ENCODE data around the gene ARID4B.

Gene ARID4B

DNA sequence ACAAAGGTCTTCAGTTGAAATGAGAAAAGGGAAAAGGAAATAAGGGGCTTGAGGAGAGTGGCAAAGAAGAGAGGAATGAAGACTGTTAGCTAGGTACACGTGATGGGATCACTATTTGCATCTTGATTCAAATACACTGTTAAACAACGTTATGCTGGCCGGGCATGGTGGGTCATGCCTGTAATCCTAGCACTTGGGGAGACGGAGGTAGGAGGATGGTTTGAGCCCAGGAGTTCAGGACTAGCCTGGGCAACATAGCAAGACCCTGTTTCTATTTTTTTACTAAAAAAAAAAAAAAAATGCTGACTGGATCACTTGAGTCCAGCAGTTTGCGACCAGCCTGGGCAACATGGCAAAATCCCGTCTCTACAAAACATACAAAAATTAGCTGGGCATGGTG, 169.3 kb downstream of the ARID4B start:
- no peak overlapping the region for H3K27ac ChIP-seq (ENCODE audit: low read length)
- H3K79me2 ChIP-seq (ENCODE audit: insufficient read depth, low read length) = peaks cover 58% of the 10 kb centered on the region
- no peaks in the 10 kb centered on the region for H3K9me3 ChIP-seq (ENCODE audit: insufficient read depth, low read length, severe bottlenecking)
- peaks cover 44% of the 10 kb centered on the region for H3K4me1 ChIP-seq (ENCODE audit: insufficient read depth, low read length)
- DNase-seq (no peak), ATAC-seq (ENCODE audit: insufficient read depth, low read depth) (no peak)
- no peaks in the 10 kb centered on the region for H4K20me1 ChIP-seq (ENCODE audit: insufficient read depth, low read length)
- TF ChIP-seq, protein P1, sequence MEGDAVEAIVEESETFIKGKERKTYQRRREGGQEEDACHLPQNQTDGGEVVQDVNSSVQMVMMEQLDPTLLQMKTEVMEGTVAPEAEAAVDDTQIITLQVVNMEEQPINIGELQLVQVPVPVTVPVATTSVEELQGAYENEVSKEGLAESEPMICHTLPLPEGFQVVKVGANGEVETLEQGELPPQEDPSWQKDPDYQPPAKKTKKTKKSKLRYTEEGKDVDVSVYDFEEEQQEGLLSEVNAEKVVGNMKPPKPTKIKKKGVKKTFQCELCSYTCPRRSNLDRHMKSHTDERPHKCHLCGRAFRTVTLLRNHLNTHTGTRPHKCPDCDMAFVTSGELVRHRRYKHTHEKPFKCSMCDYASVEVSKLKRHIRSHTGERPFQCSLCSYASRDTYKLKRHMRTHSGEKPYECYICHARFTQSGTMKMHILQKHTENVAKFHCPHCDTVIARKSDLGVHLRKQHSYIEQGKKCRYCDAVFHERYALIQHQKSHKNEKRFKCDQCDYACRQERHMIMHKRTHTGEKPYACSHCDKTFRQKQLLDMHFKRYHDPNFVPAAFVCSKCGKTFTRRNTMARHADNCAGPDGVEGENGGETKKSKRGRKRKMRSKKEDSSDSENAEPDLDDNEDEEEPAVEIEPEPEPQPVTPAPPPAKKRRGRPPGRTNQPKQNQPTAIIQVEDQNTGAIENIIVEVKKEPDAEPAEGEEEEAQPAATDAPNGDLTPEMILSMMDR (IDR thresholded peaks at IDR 0.05; ENCODE audit: borderline replicate concordance, extremely low read depth, low read length, poor library complexity, severe bottlenecking) = no peak
- TF ChIP-seq EZH2 (IDR thresholded peaks at IDR 0.05; ENCODE audit: borderline replicate concordance, low read depth, low read length, severe bottlenecking) = no peak
- no peak overlapping the region for H3K9ac ChIP-seq (ENCODE audit: low read depth, low read length)
- peaks cover 54% of the 10 kb centered on the region for H3K36me3 ChIP-seq (ENCODE audit: insufficient read depth, low read length)
- H3K4me2 ChIP-seq (ENCODE audit: insufficient read depth, low read length) = peak overlapping the region; percentile 13; the same call in 1 of the 2 replicates
- H2AFZ ChIP-seq (ENCODE audit: low read depth, low read length) = no peak overlapping the region
- no peak overlapping the region for H3K4me3 ChIP-seq (ENCODE audit: low read depth in 1 of 2, low read length in 2 of 2)
- no peaks in the 10 kb centered on the region for H3K27me3 ChIP-seq (ENCODE audit: insufficient read depth, low read length, poor library complexity)

DNA sequence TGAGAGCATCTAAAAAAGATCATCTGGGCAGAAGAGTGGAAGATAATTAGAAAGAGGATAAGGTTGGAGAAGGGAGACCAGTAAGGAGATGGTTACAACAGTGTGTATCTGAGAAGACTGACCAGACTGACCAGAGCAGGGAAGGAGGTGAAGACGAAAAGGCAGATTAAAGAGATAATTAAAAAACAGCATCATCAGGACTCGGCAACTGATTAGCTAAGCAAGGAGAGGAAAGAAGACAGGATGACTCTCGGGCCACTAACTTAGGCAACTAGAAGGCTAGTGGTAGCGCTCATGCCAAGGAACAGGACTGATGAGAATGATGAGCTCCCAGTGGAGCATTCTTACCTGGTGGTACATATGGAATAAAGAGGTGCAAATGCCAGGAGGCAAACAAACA, 170.8 kb downstream of the ARID4B start:
- Histone ChIP-seq H3K27me3 (ENCODE audit: insufficient read depth, low read length, poor library complexity) (no peaks in the 10 kb centered on the region), H3K27ac (ENCODE audit: low read length) (no peak overlapping the region), H3K36me3 (ENCODE audit: insufficient read depth, low read length) (peaks cover 67% of the 10 kb centered on the region), H4K20me1 (ENCODE audit: insufficient read depth, low read length) (no peaks in the 10 kb centered on the region), H3K9me3 (ENCODE audit: insufficient read depth, low read length, severe bottlenecking) (no peaks in the 10 kb centered on the region), H3K9ac (ENCODE audit: low read depth, low read length) (no peak overlapping the region), H3K79me2 (ENCODE audit: insufficient read depth, low read length) (peaks cover 66% of the 10 kb centered on the region), H3K4me3 (ENCODE audit: low read depth in 1 of 2, low read length in 2 of 2) (no peak overlapping the region), H2AFZ (ENCODE audit: low read depth, low read length) (no peak overlapping the region), H3K4me2 (ENCODE audit: insufficient read depth, low read length) (peak overlapping the region; percentile 10), H3K4me1 (ENCODE audit: insufficient read depth, low read length) (peaks cover 40% of the 10 kb centered on the region)
- no peak for DNase-seq
- TF ChIP-seq, protein P1 (IDR thresholded peaks at IDR 0.05; ENCODE audit: borderline replicate concordance, extremely low read depth, low read length, poor library complexity, severe bottlenecking) = no peak
- TF ChIP-seq EZH2 (IDR thresholded peaks at IDR 0.05; ENCODE audit: borderline replicate concordance, low read depth, low read length, severe bottlenecking) = no peak
- no peak for ATAC-seq (ENCODE audit: insufficient read depth, low read depth)

DNA sequence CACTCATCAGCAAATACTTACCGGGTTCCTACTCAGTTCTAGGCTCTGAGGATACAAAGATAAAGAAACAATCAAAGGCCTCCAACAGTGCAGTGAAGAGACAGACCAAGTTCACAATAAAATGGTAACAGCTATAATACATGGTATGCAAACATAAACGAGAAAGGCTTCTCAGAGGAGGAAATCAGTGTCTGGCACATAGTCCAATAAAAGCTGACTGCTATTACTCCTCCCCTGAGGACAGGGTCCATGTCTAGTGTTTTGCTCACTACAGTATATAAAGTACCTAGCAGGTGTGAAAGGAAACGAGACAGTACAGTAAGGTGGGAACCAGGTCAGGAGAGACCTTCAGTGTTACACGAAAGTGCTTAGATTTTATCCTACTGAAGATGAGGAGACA, 171.2 kb downstream of the ARID4B start:
- TF ChIP-seq EZH2 (IDR thresholded peaks at IDR 0.05; ENCODE audit: borderline replicate concordance, low read depth, low read length, severe bottlenecking) = no peak
- TF ChIP-seq, protein P1 (IDR thresholded peaks at IDR 0.05; ENCODE audit: borderline replicate concordance, extremely low read depth, low read length, poor library complexity, severe bottlenecking) = no peak
- Histone ChIP-seq H4K20me1 (ENCODE audit: insufficient read depth, low read length) (no peaks in the 10 kb centered on the region), H3K27ac (ENCODE audit: low read length) (no peak overlapping the region), H3K9ac (ENCODE audit: low read depth, low read length) (no peak overlapping the region), H3K4me3 (ENCODE audit: low read depth in 1 of 2, low read length in 2 of 2) (no peak overlapping the region), H3K27me3 (ENCODE audit: insufficient read depth, low read length, poor library complexity) (no peaks in the 10 kb centered on the region), H2AFZ (ENCODE audit: low read depth, low read length) (no peak overlapping the region), H3K9me3 (ENCODE audit: insufficient read depth, low read length, severe bottlenecking) (no peaks in the 10 kb centered on the region), H3K79me2 (ENCODE audit: insufficient read depth, low read length) (peaks cover 63% of the 10 kb centered on the region), H3K4me2 (ENCODE audit: insufficient read depth, low read length) (peak overlapping the region; percentile 10), H3K4me1 (ENCODE audit: insufficient read depth, low read length) (peaks cover 36% of the 10 kb centered on the region), H3K36me3 (ENCODE audit: insufficient read depth, low read length) (peaks cover 71% of the 10 kb centered on the region)
- no peak for ATAC-seq (ENCODE audit: insufficient read depth, low read depth)
- no peak for DNase-seq

DNA sequence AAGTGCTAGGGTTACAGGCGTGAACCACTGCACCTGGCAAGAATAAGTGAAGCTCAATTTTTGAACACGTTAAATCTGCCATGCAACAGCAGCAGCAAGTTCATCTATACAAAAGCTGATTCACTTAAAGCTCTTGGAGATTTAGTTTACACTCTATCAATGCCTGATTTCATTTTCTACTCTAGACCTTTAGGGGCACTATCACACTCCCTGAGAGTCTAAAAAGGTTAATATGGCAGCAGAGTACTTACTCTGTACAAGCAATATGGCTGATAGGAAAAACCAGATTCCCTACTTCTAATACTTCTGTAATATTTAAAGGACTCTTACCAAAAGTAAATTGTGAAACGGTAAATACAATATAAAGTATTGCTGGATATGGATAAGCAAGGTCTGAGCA, 171.7 kb downstream of the ARID4B start:
- H3K4me2 ChIP-seq (ENCODE audit: insufficient read depth, low read length) = no peak overlapping the region
- H3K4me1 ChIP-seq (ENCODE audit: insufficient read depth, low read length) = peaks cover 33% of the 10 kb centered on the region
- no peak overlapping the region for H3K9ac ChIP-seq (ENCODE audit: low read depth, low read length)
- no peak overlapping the region for H3K27ac ChIP-seq (ENCODE audit: low read length)
- DNase-seq (no peak), ATAC-seq (ENCODE audit: insufficient read depth, low read depth) (no peak)
- peaks cover 65% of the 10 kb centered on the region for H3K79me2 ChIP-seq (ENCODE audit: insufficient read depth, low read length)
- no peaks in the 10 kb centered on the region for H3K27me3 ChIP-seq (ENCODE audit: insufficient read depth, low read length, poor library complexity)
- H3K36me3 ChIP-seq (ENCODE audit: insufficient read depth, low read length) = peaks cover 76% of the 10 kb centered on the region
- no peak overlapping the region for H3K4me3 ChIP-seq (ENCODE audit: low read depth in 1 of 2, low read length in 2 of 2)
- no peak for TF ChIP-seq EZH2 (IDR thresholded peaks at IDR 0.05; ENCODE audit: borderline replicate concordance, low read depth, low read length, severe bottlenecking)
- TF ChIP-seq, protein P1 (IDR thresholded peaks at IDR 0.05; ENCODE audit: borderline replicate concordance, extremely low read depth, low read length, poor library complexity, severe bottlenecking) = peak; percentile 26
- no peak overlapping the region for H2AFZ ChIP-seq (ENCODE audit: low read depth, low read length)
- no peaks in the 10 kb centered on the region for H3K9me3 ChIP-seq (ENCODE audit: insufficient read depth, low read length, severe bottlenecking)
- H4K20me1 ChIP-seq (ENCODE audit: insufficient read depth, low read length) = no peaks in the 10 kb centered on the region; the same call in 1 of the 2 replicates

Measured in DND-41 (cell line).